GM21717 (cell line): ENCODE data around the gene ACER3.

Source experiments
- ATAC-seq: cut with Tn5 transposase; IDR thresholded peaks from one replicate; pipeline ENCODE4 v1.9.1; 2021; ENCODE audit warnings: mild to moderate bottlenecking, moderate library complexity; ENCODE audit not compliant: unreplicated experiment

ACER3 gene

GRCh38 chr11:77071671-77072605 lies 211.2 kb downstream of the ACER3 start:
- ATAC-seq, result no peak

GRCh38 chr11:77072851-77073327 lies 212.2 kb downstream of the ACER3 start:
- ATAC-seq, result no peak

GRCh38 chr11:77073328-77074001 lies 212.7 kb downstream of the ACER3 start:
- ATAC-seq, result no peak

- ATAC-seq, result no peak
Observed at GRCh38 chr11:77074205-77074604, 213.5 kb downstream of the ACER3 start.

GRCh38 chr11:77074626-77075221 lies 214.0 kb downstream of the ACER3 start:
- no peak for ATAC-seq

- ATAC-seq, result no peak
Observed at GRCh38 chr11:77075425-77075905, 214.7 kb downstream of the ACER3 start.
